ENCODE results near the gene LRMDA.

LRMDA gene

DNA sequence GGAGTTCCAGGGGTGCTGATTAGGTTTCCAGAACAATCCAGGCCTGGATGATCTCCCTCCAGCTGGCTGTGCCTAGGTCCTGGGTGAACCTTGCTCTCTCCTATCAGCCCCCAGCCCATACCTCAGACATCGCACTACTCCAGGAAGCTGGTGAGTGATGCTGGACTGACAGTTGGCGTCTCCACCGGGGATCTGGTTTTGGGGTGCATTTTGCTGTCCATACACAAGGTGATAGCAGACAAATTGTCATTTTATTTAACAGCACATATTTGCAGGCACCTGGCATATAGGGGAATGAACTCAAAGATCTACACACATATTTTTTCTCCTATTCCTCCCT lies 601.2 kb downstream of the LRMDA start:
- TF ChIP-seq, protein P1, sequence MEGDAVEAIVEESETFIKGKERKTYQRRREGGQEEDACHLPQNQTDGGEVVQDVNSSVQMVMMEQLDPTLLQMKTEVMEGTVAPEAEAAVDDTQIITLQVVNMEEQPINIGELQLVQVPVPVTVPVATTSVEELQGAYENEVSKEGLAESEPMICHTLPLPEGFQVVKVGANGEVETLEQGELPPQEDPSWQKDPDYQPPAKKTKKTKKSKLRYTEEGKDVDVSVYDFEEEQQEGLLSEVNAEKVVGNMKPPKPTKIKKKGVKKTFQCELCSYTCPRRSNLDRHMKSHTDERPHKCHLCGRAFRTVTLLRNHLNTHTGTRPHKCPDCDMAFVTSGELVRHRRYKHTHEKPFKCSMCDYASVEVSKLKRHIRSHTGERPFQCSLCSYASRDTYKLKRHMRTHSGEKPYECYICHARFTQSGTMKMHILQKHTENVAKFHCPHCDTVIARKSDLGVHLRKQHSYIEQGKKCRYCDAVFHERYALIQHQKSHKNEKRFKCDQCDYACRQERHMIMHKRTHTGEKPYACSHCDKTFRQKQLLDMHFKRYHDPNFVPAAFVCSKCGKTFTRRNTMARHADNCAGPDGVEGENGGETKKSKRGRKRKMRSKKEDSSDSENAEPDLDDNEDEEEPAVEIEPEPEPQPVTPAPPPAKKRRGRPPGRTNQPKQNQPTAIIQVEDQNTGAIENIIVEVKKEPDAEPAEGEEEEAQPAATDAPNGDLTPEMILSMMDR (IDR thresholded peaks at IDR 0.05) = no peak

DNA sequence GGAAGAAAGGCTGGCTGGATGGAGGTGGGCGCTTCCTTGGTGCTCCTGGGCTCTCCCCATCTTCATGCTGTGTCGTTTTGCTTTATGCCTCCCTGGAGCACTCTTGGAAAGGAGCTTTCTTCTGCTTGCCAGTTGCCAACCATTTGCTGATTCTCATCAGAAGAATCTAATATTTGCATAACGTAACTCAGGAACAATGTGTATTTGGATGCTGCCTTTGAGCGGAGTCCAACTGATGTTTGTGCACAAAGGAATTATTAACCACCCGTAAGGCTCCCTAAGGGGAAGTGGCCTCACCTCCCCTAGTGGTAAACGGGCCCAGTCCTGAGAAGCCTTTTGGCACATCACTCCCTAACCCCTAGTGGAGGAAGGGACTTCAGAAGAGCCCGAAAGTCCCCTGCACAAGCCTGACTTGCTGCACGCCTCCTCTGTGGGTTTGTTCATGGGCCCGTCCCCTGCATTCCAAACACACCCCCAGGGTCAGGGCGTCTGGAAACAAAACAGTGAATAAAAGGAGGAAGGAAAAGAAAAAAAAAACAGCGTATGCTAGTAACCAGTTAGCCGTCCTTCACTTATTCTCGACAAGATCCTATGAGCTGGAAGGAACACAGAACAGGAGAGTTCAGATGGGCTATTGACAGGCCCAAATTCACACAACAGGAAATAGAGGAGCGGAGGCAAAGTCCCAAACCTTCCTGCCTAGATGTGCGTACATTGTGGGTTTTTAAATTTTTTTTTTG lies 602.2 kb downstream of the LRMDA start:
- TF ChIP-seq, protein P1 (IDR thresholded peaks at IDR 0.05) = peak; percentile 46; the same call in 1 of the 2 replicates

DNA sequence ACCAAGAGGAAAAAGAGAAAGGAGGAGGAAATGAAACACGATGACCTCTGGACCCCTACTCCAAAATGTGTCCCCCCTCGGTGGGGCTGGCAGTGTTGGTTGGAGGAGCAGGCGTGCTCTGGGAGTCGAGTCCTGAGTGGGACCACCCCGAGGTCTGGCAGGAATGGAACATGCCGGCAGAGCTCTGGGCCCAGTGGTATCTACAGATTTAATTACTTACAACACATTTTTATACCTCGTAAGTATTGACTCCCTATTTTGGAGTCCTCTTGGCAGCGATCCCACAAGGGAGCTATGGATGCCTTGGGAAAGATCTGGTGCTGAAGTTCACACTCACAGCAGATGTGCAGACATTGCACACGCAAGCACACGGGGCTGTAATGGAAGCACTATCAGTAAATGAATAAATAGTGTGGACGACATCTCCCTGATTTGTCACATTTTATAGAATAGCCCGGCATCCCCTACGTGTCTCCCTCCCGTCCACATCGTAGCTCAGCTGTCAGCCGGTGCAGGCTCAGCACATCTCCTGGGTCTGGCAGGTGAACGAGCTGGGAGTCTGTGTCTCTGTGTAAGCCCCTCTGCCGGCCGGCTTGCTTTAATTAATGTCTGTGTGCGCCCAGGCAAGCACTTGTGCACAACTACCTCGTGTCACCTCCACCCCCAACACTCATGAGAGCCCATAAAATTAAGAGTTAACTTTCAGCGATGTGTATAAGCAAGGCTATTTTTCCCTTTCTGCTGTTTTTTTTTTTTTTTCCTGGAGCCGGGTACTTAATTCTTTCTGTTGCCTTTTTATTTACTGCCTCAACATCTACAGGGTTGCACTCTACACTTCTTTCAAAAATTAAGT lies 603.2 kb downstream of the LRMDA start:
- TF ChIP-seq, protein P1 (IDR thresholded peaks at IDR 0.05) = no peak

DNA sequence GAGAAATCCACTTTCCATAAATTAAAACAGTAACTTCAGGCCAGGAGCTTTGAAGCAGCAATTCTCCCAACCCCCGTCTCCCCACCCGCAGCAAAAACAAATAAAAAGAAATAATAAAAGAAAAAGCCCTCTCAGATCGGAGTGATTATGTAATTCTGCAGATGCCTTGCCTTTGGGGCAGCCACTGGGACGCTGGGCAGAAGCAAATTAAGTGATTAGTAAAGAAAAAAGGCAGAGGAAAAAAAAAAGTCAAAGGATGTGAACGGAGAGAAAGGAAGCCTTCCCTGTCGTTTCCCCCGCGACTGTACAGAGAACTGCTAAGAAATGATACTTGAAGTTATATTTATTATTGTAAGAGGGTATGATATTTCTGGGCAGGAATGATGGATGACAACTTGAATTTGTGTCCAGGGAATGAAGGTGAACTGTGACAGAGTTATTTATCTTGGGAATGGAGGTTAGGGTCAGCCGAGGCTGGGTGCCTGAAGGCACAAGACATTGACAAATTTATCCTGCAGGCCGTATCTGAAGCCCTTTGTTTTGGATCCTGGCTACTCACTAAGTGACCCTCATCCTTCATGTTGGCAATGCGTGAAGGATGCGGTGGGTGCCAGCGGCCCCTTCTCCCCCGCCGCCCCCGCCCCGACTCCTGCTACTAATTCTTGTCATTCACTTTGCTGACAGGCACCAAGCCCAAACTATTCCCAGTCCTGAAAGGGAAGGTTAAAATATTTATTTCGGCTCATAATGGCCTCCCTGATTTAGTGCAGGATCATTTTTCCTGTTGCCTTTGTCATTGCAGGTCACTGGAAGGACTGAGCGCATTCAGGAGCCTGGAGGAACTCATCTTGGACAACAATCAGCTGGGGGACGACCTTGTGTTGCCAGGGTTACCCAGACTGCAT lies 604.0 kb downstream of the LRMDA start:
- TF ChIP-seq, protein P1 (IDR thresholded peaks at IDR 0.05) = no peak

DNA sequence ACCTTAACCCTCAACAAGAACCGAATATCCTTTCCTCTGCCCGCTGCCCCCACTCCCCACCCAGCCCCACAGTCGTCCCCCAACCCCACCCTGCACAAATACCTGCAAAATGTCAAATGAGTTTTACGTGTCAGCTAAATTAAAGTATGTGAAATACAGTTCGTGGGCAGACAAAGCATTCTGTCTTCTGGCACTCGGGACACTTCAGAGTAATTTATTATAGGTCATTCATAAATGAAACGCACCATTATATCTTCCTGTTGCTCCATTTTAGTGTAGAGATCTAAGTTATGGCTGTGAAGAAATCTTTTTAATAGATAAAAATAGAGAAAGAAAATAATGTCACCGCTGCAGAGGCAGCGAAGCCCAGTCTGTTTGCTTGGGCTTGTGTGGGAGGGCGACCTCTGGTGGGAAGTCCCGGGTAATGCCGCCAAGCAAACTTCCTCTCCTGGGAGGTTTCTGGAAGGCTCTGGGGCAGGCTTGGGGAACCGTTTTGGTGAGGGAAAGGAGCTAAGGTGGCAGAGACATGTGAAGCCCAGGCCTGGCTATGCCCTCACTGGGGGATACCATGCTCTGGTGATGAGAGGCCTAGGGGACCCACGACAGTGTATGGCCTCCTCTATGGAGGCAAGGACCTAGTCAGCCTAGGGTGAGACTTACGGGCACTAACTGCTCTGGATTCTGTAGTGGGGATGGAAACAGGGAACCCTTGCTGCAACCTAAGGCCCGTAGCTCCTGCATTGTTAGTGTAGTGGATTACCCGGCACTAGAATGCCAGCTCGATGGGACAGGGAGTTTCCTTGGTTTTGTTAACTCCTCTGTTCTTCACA lies 604.9 kb downstream of the LRMDA start:
- TF ChIP-seq, protein P1 (IDR thresholded peaks at IDR 0.05) = peak; percentile 90

DNA sequence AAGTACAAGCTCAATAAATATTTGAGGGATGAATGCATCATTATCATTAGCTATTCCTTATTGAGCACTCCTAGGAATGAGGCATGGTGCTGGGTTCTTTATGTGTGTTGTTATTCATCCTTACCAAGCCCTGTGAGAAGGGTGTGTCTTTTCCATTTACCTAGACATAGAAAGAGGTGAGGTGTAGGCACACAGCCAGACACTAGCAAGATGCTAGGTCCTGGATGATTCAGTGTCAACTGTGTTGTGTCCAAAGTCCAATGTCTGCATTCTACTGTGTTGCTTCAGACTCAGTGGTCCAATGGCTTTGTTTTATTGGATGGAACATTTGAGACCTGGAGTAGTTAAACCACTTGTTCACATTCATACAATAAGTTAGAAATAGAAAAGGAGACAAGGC lies 605.5 kb downstream of the LRMDA start:
- TF ChIP-seq, protein P1 (IDR thresholded peaks at IDR 0.05) = no peak
